ENCODE results near the gene RAB11FIP3. TPM values are rescaled to one million over a fixed set of nuclear protein-coding genes. Genes with fewer than 3 reads are reported as not detected.

The RAB11FIP3 gene
- total RNA-seq, 2 experiments from 2014 or later, result 29.0 to 51.2 TPM

DNA sequence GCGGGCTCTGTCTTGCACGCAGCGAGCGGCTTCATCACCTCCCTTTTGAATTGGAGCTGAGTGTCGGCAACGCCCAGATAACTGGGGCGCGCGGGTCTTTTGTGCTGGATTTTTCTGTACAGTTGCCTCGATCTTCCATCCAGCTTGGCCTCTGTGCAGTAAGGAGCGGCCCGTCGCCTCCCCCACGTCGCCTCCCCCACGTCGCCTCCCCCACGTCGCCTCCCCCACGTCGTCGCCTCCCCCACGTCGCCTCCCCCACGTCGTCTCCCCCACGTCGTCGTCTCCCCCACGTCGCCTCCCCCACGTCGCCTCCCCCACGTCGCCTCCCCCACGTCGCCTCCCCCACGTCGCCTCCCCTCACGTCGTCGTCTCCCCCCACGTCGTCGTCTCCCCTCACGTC, 119.1 kb downstream of the RAB11FIP3 start:
- TF ChIP-seq EZH2phosphoT487 (IDR thresholded peaks at IDR 0.05; ENCODE audit: borderline replicate concordance, low read depth, low read length), result no peak
- TF ChIP-seq CTCF (conservative IDR thresholded peaks at IDR 0.05; ENCODE audit: low read length), result no peak
- no peaks in the 10 kb centered on the region for H3K4me1 ChIP-seq (ENCODE audit: insufficient read depth, low read length, poor library complexity, severe bottlenecking)
- CTCF ChIA-PET (ENCODE audit: unreplicated experiment), result no interaction called here
- no peaks in the 10 kb centered on the region for H3K9me3 ChIP-seq (ENCODE audit: low read length)
- H3K36me3 ChIP-seq (ENCODE audit: insufficient read depth, low read length), result peaks cover 42% of the 10 kb centered on the region
- no peak for DNase-seq (ENCODE audit: low spot score)
- H3K9me2 ChIP-seq (ENCODE audit: insufficient read depth, low read length), result no peaks in the 10 kb centered on the region
- no TSS peak for BruUV-seq (replicated peaks)
- H3K4me3 ChIP-seq (ENCODE audit: low read depth, low read length, poor library complexity, severe bottlenecking), result no peak overlapping the region
- H3K79me2 ChIP-seq (ENCODE audit: insufficient read depth, low read depth, low read length), result peaks cover 3% of the 10 kb centered on the region; the same call in 1 of the 2 replicates
- no peak overlapping the region for H3K4me2 ChIP-seq (ENCODE audit: low read length)
- no peak overlapping the region for H2AFZ ChIP-seq (ENCODE audit: low read length)
- intact Hi-C loops (cut with micrococcal nuclease; ENCODE audit: unreplicated experiment), result no loop called here
- no peak overlapping the region for H3K27ac ChIP-seq (ENCODE audit: low read depth, low read length, poor library complexity, severe bottlenecking)
- POLR2A ChIA-PET, result no interaction called here
- H4K20me1 ChIP-seq (ENCODE audit: insufficient read depth, low read length), result no peaks in the 10 kb centered on the region

GRCh38 chr16:546909-547770, 121.7 kb downstream of the RAB11FIP3 start:
- Histone ChIP-seq H3K36me3 (ENCODE audit: insufficient read depth, low read length) (peaks cover 30% of the 10 kb centered on the region), H3K9me3 (ENCODE audit: low read length) (no peaks in the 10 kb centered on the region), H3K9me2 (ENCODE audit: insufficient read depth, low read length) (no peaks in the 10 kb centered on the region), H3K4me3 (ENCODE audit: low read depth, low read length, poor library complexity, severe bottlenecking) (no peak overlapping the region), H2AFZ (ENCODE audit: low read length) (no peak overlapping the region), H3K4me2 (ENCODE audit: low read length) (no peak overlapping the region), H3K79me2 (ENCODE audit: insufficient read depth, low read depth, low read length) (peaks cover 3% of the 10 kb centered on the region; the same call in 1 of the 2 replicates), H3K4me1 (ENCODE audit: insufficient read depth, low read length, poor library complexity, severe bottlenecking) (no peaks in the 10 kb centered on the region), H3K27ac (ENCODE audit: low read depth, low read length, poor library complexity, severe bottlenecking) (no peak overlapping the region), H4K20me1 (ENCODE audit: insufficient read depth, low read length) (no peaks in the 10 kb centered on the region)
- POLR2A ChIA-PET, result no interaction called here
- DNase-seq (ENCODE audit: low spot score), result no peak
- CTCF ChIA-PET (ENCODE audit: unreplicated experiment), result no interaction called here
- TF ChIP-seq CTCF (conservative IDR thresholded peaks at IDR 0.05; ENCODE audit: low read length) (no peak), EZH2phosphoT487 (IDR thresholded peaks at IDR 0.05; ENCODE audit: borderline replicate concordance, low read depth, low read length) (no peak)
- intact Hi-C loops (cut with micrococcal nuclease; ENCODE audit: unreplicated experiment), result no loop called here
- BruUV-seq (replicated peaks), result no TSS peak

DNA sequence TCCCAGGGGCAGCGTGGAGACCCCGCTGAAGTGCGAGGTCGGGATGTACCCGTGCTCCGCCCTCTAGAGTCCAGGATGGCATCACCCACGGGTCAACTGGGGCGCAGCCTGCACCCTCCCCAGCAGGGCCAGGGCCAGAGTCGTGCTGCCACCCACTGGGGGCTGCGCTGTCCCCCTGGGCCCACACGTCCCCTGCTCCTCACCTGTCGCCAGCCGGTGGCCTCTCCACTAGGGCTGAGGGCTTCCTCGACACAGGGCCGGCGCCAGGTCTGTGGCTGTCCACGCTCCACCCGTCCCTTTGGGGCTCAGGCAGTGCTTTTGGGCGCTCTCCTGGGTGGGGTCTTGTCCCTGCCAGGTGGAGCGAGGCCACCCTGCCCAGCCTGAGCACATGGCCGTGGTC, 123.1 kb downstream of the RAB11FIP3 start:
- no peaks in the 10 kb centered on the region for H3K9me2 ChIP-seq (ENCODE audit: insufficient read depth, low read length)

More for the DNA sequence above, 123.1 kb downstream of the RAB11FIP3 start:
- intact Hi-C loops (cut with micrococcal nuclease; ENCODE audit: unreplicated experiment), result no loop called here
- TF ChIP-seq EZH2phosphoT487 (IDR thresholded peaks at IDR 0.05; ENCODE audit: borderline replicate concordance, low read depth, low read length), result no peak
- no peak for TF ChIP-seq CTCF (conservative IDR thresholded peaks at IDR 0.05; ENCODE audit: low read length)
- Histone ChIP-seq H3K27ac (ENCODE audit: low read depth, low read length, poor library complexity, severe bottlenecking) (no peak overlapping the region), H3K4me2 (ENCODE audit: low read length) (no peak overlapping the region), H3K79me2 (ENCODE audit: insufficient read depth, low read depth, low read length) (no peaks in the 10 kb centered on the region), H3K4me3 (ENCODE audit: low read depth, low read length, poor library complexity, severe bottlenecking) (no peak overlapping the region), H2AFZ (ENCODE audit: low read length) (no peak overlapping the region), H3K9me3 (ENCODE audit: low read length) (no peaks in the 10 kb centered on the region), H3K4me1 (ENCODE audit: insufficient read depth, low read length, poor library complexity, severe bottlenecking) (no peaks in the 10 kb centered on the region), H4K20me1 (ENCODE audit: insufficient read depth, low read length) (no peaks in the 10 kb centered on the region), H3K36me3 (ENCODE audit: insufficient read depth, low read length) (peaks cover 27% of the 10 kb centered on the region)
- CTCF ChIA-PET (ENCODE audit: unreplicated experiment), result interaction anchor here (0.6 kb wide), 1 partner anchor 52 kb away, joined by 3 read pairs; no protein-coding TSS in a partner anchor
- DNase-seq (ENCODE audit: low spot score), result no peak
- BruUV-seq (replicated peaks), result no TSS peak
- POLR2A ChIA-PET, result no interaction called here

All from OCI-LY7 (cell line).